NCI-H2107 treated with DMSO at 0.1 percent for 48 hours (cell line): ENCODE results near the gene NGEF.
"Not testable (repeated sequence)": the region's sequence is repeated elsewhere in the genome, so short reads cannot be mapped to it uniquely, and the experiment has no call there.

Experiments
- DNase-seq: peaks from one replicate; lab custom pipeline; 2025; ENCODE audit not compliant: unreplicated experiment; lab: John Stamatoyannopoulos, UW

The NGEF gene

DNA sequence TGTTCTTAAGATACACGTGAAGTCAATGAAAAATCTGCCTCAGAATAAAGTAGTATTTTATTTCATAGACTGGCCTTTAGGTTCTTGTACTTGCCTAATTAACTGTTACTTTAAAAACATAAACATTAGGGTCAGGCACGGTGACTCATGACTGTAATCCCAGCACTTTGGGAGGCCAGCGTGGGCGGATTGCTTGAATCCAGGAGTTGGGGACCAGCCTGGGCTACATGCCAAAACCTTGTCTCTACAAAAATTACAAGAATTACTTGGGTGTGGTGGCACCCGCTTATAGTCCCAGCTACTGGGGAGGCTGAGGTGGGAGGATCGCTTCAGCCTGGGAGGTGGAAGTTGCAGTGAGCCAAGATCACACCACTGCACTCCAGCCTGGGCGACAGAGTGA lies 159.0 kb downstream of the NGEF start:
- DNase-seq: no peak

DNA sequence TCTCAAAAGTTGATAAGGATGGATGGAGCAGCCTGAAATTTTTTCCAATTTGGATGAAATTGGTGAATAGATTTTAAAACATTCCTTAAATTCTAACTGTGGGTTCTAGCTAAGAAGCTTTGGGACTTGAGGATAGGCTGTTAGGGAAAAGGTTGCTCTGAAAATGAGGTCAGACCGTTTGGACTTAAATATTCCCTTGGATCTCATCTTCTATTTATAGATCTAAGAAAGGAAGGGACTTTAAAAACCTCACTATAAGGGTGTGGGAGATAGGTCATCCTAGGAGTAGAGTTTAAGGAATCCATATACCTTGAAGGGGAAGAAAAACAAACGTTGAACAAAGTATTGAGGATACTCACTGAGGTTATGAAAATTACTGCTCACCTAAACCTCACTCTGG lies 160.4 kb downstream of the NGEF start:
- DNase-seq: no peak

DNA sequence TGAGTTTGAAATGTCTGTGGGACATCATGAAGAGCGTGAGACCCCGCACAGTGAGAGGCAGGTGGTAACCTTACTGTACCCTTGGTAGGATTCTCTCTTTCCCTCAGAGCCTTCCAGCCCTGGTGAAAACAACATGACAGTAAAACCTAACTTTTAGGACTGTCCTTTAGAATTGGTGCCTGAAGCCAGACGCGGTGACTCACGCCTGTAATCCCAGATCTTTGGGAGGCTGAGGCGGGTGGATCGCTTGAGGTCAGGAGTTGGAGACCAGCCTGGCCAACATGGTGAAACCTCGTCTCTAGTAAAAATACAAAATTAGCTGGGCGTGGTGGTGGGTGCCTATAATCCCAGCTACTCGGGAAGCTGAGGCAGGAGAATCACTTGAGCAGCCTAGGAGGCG lies 161.0 kb downstream of the NGEF start:
- not testable (repeated sequence) for DNase-seq

GRCh38 chr2:232850039-232850438 lies 163.0 kb downstream of the NGEF start:
- no peak for DNase-seq

- no peak for DNase-seq
Observed at GRCh38 chr2:232846055-232846454, 167.0 kb downstream of the NGEF start.

DNA sequence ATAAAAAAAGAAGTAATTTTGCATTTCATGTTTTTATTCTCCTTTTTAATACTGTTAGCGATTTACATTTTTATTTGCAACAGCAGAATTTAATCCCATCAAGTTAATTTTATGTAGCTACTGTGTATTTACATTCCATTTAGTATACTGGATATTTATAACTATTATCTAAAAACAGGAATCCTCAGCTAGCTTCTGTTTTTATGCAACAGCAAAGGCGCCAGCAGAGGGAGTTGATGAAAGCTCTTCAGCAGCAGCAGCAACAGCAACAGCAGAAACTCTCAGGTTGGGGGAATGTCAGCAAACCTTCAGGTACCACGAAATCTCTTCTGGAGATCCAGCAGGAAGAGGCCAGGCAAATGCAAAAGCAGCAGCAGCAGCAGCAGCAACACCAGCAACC lies 169.2 kb downstream of the NGEF start:
- no peak for DNase-seq

DNA sequence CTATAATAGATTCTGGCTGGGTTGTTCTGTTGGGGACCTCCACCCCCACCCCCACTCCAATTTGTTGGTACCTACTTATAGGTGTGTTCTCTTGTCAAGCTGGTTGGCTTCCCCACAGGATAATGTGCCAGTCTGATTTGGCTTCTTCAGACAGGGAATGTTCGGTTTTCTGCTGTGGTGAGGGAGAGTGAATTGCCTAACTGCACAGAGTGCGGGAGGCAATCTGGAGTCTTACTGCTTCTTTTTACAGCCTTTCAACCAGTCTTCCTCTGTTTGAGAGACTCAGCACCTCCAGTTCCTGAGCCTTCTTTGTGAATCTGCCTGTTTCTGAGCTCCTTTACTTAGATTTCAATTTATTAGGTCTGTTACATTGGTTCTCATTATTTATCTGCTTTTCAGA lies 170.4 kb downstream of the NGEF start:
- no peak for DNase-seq

DNA sequence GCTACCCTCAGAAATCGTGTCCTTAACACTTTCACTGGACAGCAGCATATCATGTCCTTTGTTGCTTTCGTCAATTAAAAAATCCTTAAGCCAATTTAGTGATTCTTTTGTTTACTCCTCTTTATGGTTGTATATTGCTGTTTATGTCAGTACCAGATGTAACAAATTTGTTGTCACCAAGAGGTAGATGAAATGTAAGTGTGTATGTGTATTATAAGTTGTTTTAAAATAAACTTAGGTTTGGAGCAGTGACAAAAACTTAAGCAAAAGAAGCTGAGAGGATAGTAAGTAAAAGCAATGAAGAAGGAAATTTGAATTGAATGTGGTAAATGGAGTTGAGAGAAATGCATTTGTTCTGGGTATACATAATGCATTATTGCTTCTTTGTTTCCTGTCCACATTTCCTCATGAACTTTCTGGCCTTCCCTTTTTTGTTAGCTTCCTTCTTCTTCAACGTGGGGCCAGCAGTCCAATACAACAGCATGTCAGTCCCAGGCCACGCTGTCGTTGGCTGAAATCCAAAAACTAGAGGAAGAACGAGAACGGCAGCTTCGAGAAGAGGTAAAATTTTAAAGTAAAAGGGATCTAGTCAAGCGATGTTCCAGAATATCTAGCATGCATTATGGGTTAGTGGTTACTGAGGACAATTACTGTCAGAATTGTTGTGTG lies 173.5 kb downstream of the NGEF start:
- no peak for DNase-seq

DNA sequence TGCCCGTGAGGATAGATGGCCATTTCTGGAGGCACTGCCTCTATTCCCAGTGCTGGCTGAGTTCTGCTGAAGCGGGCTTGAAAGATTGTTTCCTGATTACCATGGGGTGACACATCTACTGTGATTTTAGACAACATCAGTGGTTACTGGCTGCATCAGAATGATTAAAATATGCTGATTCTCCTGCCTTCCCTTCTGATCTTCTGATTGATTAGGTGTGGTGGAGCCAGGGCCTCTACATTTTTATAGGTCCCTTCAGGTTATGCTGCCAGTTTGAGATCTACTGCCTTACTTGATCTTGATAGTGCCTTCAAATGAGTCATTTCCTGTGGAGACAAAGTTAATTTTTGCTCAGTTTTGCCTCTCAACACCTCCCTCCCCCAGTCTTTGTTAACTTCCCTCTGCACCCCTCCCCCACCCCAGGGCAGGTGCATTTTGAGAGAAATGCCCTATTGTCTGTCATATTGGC lies 174.6 kb downstream of the NGEF start:
- no peak for DNase-seq

DNA sequence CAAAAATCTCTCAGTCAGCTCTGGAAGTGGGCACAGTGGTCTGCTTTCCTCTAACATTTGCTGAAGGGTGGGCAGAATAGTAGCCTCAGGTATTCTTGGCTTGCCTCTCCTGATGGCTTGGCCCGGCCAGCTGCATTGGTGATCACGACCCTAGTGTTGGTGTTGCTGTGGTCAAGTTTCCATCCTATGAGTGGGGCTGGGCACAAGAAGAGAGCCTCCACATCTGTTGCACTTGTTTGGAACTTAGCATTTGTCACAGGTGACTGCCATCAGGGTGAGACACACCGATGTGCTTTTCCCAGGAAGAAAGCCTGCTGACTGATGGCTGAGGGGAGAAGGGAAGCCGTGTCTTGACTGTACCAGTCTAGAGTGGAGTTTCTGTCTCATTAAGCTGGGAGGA lies 176.1 kb downstream of the NGEF start:
- DNase-seq: no peak

GRCh38 chr2:232835687-232836208 lies 177.3 kb downstream of the NGEF start:
- no peak for DNase-seq

GRCh38 chr2:232833830-232834229 lies 179.2 kb downstream of the NGEF start:
- DNase-seq: no peak

- DNase-seq: no peak
Observed at GRCh38 chr2:232831496-232831895, 181.6 kb downstream of the NGEF start.

- DNase-seq: no peak
Observed at GRCh38 chr2:232829988-232830387, 183.1 kb downstream of the NGEF start.
